Measurements from ENCODE around the gene VWCE.

DNA sequence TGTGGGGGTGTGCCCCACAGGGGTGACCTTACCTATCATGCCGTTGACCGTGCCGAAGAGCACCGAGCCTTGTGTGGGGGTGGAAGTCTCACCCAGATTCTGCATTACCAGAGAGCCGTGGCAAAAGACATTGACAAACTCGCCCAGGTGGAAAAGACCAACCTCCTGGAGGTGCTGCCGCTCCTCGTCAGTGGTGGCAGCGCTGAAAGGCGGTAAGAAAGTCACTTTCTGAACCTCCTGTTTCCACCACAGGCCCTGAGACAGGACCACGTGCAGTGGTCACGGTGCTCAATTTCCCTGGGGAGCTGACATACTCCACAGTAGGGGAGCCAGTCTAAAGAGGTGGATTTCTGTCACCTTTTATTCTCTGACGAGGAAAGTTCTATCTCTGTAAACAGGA is 7.4 kb upstream of the VWCE start:
- TF ChIP-seq, protein P1, sequence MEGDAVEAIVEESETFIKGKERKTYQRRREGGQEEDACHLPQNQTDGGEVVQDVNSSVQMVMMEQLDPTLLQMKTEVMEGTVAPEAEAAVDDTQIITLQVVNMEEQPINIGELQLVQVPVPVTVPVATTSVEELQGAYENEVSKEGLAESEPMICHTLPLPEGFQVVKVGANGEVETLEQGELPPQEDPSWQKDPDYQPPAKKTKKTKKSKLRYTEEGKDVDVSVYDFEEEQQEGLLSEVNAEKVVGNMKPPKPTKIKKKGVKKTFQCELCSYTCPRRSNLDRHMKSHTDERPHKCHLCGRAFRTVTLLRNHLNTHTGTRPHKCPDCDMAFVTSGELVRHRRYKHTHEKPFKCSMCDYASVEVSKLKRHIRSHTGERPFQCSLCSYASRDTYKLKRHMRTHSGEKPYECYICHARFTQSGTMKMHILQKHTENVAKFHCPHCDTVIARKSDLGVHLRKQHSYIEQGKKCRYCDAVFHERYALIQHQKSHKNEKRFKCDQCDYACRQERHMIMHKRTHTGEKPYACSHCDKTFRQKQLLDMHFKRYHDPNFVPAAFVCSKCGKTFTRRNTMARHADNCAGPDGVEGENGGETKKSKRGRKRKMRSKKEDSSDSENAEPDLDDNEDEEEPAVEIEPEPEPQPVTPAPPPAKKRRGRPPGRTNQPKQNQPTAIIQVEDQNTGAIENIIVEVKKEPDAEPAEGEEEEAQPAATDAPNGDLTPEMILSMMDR (IDR thresholded peaks at IDR 0.05), result no peak
- TF ChIP-seq POLR2AphosphoS5 (IDR thresholded peaks at IDR 0.05), result no peak

Measured in upper lobe of left lung (tissue), 4 donors.